Stimulated activated CD4-positive, alpha-beta T cell treated with anti-CD3 and anti-CD28 coated beads, Interleukin-15, amount 100 ng/mL, for 1 hour (primary cell): ENCODE results near the gene CTDSPL2.
A peak's percentile ranks its signal among the peaks of the same experiment; 100 is the strongest.
"Not testable (repeated sequence)": the region's sequence is repeated elsewhere in the genome, so short reads cannot be mapped to it uniquely, and the experiment has no call there.

ENCODE experiments used
- DNase-seq, 2 donors: peaks; one replicate each; pipeline ENCODE4 v3.0.0-alpha.2; 2020; ENCODE audit warnings: low read depth in 1 of 2, low spot score in 1 of 2

Gene CTDSPL2

GRCh38 chr15:44482090-44482489, 54.7 kb downstream of the CTDSPL2 start:
- DNase-seq = no peak

- DNase-seq = no peak
Observed at GRCh38 chr15:44485880-44486279, 58.5 kb downstream of the CTDSPL2 start.

- DNase-seq = no peak
Observed at GRCh38 chr15:44489464-44489863, 62.0 kb downstream of the CTDSPL2 start.

DNA sequence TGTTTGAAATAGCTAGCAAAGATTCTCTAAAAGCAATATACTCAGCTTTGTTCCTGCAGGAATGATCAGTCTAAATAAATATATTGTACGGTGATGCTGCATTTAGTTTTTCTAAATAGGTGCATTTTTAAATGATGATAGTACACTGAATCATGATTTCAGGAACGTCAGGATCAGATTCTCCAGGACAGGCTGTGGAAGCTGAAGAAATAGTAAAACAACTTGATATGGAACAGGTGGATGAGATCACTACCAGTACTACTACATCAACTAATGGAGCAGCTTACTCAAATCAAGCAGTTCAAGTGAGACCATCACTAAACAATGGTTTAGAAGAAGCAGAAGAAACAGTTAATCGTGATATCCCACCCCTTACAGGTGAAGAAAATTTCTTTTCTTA, 63.2 kb downstream of the CTDSPL2 start:
- no peak for DNase-seq

DNA sequence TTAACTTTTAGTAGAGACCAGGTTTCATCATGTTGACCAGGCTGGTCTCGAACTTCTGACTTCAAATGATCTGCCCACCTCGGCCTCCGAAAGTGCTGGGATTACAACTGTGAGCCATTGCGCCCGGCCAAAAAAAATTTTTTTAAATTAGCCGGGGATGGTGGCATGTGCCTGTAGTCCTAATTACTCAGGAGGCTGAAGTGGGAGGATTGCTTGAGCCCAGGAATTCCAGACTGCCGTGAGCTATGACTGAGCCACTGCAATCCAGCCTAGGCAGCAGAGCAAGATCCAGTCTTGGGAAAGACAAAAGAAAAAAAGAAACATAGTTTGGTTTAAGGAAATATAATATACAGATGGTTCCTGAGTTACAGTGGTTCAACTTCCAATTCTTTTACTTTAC, 64.6 kb downstream of the CTDSPL2 start:
- no peak for DNase-seq

- DNase-seq = no peak
Observed at GRCh38 chr15:44492672-44493071, 65.2 kb downstream of the CTDSPL2 start.

GRCh38 chr15:44495562-44495961, 68.1 kb downstream of the CTDSPL2 start:
- no peak for DNase-seq

- DNase-seq = no peak
Observed at GRCh38 chr15:44500555-44500954, 73.1 kb downstream of the CTDSPL2 start.

DNA sequence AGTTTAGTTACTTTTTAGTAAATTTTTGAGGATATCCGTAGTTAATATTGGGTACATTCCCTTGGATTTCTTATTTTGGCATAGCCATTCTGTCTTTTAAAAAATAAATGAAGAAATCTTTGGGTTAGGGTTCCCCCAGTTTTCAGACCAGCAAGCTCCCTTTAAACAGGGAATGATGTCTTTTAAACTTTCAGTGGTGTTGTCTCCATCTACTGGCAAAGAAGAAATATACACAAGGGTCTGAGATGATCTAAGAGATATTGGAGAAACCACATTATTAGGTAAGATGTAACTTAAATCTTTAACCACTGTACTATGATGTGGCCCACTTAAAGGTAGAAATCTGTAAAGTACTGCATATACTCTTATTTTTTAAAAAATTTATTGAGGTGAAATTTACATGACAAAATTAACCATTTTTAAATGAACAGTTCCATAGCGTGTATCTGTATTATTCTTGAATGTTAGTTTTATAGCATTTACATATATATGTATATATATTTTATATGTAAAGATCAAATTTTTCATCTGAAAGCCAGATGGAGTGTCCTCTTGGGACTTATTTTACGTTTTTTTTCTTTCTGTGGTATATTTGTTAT, 74.4 kb downstream of the CTDSPL2 start:
- DNase-seq = no peak

DNA sequence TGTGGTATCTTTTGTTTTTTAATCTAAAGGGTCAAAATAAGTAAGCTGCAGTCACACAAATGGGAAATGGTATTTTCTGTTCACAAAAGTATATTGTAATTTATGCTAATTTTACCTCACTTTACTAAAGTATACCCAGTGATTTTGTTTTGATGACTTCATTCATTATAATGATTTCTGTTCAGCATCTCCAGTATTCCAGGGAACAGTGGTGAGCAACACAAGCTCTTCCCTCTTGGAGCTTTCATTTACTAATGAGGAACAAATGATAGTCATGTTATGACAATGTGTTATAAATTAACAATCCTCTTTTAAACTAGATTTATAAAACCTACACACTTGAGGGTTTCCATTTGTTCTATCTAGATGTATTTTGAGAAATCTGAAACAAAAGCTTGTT, 89.0 kb downstream of the CTDSPL2 start:
- DNase-seq = no peak

DNA sequence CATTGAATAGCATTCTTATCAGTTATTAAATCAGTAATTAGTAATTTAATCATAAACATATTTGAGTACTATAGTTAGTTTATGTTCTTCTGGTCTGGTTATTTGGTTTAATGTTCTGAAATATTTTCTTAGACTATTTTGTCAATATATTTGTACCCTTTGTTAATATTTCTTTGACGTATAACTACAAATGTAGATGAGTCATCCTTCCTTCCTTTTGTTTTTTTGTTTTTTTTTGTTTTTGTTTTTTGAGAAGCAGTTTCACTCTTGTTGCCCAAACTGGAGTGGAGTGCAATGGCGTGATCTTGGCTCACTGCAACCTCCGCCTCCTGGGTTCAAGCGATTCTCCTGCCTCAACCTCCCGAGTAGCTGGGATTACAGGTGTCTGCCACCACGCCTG, 92.1 kb downstream of the CTDSPL2 start:
- no peak for DNase-seq

DNA sequence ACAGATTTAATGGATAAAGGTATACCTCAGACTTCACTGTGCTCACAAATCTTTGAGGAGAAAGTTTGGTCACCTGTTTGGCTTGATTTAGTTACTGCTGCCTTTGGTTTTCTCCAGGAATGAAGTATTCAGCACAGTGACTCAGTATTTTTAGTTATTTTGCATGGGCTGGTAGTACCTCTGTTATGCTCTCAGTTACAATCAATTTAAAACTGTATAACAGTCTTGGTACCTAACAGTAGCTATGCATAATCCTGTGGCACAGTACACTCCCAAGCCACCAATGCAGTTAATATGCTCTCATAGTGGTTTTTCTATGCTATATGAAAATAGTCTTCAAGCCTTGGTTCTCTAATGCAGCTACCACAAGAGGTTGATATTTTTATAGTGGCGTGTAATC, 97.6 kb downstream of the CTDSPL2 start:
- DNase-seq = no peak

DNA sequence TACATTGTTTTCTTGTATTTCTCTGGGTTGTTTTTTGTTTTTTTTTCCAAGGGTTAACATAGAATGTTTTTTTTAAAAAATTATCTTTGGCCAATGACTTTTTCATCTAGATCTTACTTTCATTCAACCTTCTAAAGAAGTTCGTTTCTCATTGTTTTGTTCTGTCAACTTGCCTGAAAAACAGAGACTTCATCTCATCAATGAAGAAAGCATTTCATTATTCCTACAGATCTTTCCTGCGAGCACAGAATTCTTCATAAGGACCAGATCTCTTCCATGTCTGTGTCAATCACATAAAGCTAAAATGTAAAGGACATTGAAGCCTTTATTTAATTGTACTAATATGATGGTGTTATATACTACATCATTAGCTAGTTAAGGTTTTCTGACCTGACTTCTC, 99.8 kb downstream of the CTDSPL2 start:
- DNase-seq = no peak

DNA sequence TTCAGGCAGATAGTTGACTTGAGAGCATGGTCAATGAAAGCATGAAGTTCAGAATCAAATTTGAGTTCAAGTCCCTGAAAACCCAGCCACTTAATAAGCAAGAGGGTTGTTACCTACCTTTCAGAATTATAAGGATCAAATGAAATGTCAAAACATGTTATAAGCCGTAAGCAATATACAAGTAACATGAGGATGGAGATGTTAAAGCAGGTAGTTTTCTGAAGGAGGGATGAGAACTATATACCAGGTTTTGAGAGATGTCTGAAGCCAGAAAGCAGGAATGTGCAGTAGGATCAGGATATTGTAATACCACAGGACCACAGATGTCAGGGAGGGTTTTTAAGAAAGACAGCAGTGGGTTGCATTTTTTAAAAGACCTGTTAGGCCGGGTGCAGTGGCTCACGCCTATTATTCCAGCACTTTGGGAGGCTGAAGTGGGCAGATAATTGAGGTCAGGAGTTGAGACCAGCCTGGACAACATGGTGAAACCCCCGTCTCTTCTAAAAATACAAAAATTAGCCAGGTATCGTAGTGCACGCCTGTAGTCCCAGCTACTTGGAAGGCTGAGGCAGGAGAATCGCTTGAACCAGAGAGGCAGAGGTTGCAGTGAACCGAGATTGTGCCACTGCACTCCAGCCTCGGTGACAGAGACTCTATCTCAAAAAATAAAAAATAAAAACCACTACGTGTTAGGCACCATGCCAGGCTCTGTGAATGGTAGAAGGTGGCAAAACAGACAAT, 102.6 kb downstream of the CTDSPL2 start:
- DNase-seq = no peak

- no peak for DNase-seq
Observed at GRCh38 chr15:44530653-44531052, 103.2 kb downstream of the CTDSPL2 start.

DNA sequence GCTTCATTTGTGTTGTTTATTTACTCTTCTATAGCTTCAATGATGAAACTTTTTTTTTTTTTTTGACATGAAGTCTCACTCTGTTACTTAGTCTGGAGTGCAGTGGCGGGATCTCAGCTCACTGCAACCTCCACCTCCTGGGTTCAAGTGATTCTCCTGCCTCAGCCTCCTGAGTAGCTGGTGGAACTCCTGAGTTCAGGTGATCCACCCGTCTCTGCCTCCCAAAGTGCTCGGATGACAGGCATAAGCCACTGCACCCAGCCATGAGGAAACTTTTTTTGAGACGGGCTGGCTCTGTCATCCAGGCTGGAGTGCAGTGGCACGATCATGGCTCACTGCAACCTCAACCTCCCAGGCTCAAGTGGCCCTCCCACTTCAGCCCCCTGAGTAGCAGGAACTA, 104.8 kb downstream of the CTDSPL2 start:
- DNase-seq = not testable (repeated sequence)

GRCh38 chr15:44532689-44533088, 105.3 kb downstream of the CTDSPL2 start:
- no peak for DNase-seq

DNA sequence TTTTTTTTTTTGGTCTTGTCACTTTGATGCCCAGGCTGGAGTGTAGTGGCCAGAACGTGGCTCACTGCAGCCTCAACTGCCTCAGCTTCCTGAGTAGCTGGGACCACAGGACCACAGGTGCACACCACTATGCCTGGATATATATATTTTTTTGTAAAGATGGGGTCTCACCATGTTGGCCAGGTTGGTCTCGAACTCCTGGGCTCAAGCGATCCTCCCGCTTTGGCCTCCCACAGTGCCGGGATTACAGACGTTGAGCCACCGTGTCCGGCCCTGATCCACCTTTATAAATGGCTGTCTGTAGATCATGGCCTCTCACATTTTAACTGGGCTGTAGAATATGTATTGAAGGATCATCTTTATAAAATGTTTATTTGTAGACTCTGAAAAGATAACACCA, 107.7 kb downstream of the CTDSPL2 start:
- DNase-seq = no peak

GRCh38 chr15:44535523-44536301, 108.3 kb downstream of the CTDSPL2 start:
- no peak for DNase-seq

DNA sequence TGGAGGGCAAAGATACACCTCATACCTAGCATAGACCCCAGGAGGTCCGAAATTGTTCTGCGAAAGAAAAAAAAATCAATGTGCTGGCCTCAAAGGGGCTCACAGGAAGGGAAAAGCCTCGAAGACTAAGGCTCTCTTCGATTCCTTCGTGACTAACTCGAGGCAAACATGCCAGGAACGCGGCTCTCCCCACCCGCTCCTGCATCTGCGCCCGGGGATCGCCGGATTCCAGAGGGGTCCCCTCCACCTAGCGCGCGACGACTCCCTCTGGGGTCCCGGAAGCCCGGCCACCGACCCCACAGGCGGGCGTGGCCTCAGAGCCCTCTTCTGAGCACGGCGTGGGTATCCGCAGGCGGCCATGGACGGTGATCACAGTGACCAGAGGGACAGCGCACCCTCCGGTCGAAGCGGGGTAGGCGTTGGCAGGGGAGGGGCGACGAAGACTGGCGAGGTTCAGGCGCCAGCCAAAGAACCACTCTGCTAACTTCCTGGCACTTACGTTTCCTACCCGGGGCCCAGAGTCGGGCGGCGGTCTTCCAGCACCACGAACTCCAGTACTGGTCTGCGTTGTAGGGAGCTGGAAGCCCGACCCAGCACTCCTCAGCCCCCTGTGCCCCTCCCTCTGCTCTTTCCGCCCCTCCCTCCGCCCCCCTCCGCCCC, 109.0 kb downstream of the CTDSPL2 start:
- DNase-seq = no peak

- peak; percentile 88 to 90 for DNase-seq
Observed at GRCh38 chr15:44536962-44537734, 109.7 kb downstream of the CTDSPL2 start, which contains the start of gene EIF3J. EIF3J (plus strand) TSS chr15:44537147; CDS start chr15:44537195, 48 bp downstream.
